ENCODE data around the gene DLGAP1.

The DLGAP1 gene

GRCh38 chr18:3757361-3757760 is 697.7 kb downstream of the DLGAP1 start:
- Histone ChIP-seq H3K27ac (ENCODE audit: insufficient read depth in 1 of 2, low read depth in 1 of 2, low read length in 2 of 2, poor library complexity in 1 of 2, severe bottlenecking in 2 of 2) (no peak overlapping the region), H3K4me3 (ENCODE audit: control insufficient read depth in 1 of 7, extremely low read depth in 1 of 7, insufficient read depth in 4 of 7, low read depth in 2 of 7, low read length in 6 of 7) (no peak overlapping the region), H3K9me3 (ENCODE audit: control extremely low read depth in 1 of 5, control insufficient read depth in 4 of 5, insufficient read depth in 2 of 5, low read depth in 1 of 5, low read length in 4 of 5) (peaks cover 0 to 2% (median 0%) of the 10 kb centered on the region in 5 experiments), H3K4me1 (ENCODE audit: control extremely low read depth in 1 of 4, control insufficient read depth in 4 of 4, insufficient read depth in 4 of 4, low read length in 3 of 4) (peaks cover 0 to 3% (median 0%) of the 10 kb centered on the region in 4 experiments), H3K36me3 (ENCODE audit: control insufficient read depth in 4 of 4, insufficient read depth in 4 of 4, low read length in 3 of 4) (no peaks in the 10 kb centered on the region), H3K27me3 (replicated peaks in 2 of 5; ENCODE audit: control insufficient read depth in 4 of 5, insufficient read depth in 5 of 5, low read length in 4 of 5) (no peaks in the 10 kb centered on the region)
- no peak for DNase-seq
- no CpG with 5 or more reads among the region's 3 CpGs for WGBS (ENCODE audit: insufficient coverage)
- ChIA-PET POLR2A (no interaction called here), CTCF (interaction anchor here (1.2 kb wide), 1 partner anchor 92 kb away, joined by 3 read pairs; no protein-coding TSS in a partner anchor)

GRCh38 chr18:3753106-3753505 is 702.0 kb downstream of the DLGAP1 start:
- CTCF ChIA-PET, result interaction anchor here (1.7 kb wide), 1 partner anchor 18 kb away, joined by 4 read pairs; no protein-coding TSS in a partner anchor
- no peak overlapping the region for H3K4me3 ChIP-seq (ENCODE audit: control insufficient read depth in 1 of 7, extremely low read depth in 1 of 7, insufficient read depth in 4 of 7, low read depth in 2 of 7, low read length in 6 of 7)
- DNase-seq, result no peak
- H3K36me3 ChIP-seq (ENCODE audit: control insufficient read depth in 4 of 4, insufficient read depth in 4 of 4, low read length in 3 of 4), result no peaks in the 10 kb centered on the region
- H3K27me3 ChIP-seq (replicated peaks in 2 of 5; ENCODE audit: control insufficient read depth in 4 of 5, insufficient read depth in 5 of 5, low read length in 4 of 5), result no peaks in the 10 kb centered on the region
- POLR2A ChIA-PET, result no interaction called here
- H3K4me1 ChIP-seq (ENCODE audit: control extremely low read depth in 1 of 4, control insufficient read depth in 4 of 4, insufficient read depth in 4 of 4, low read length in 3 of 4), result no peaks in the 10 kb centered on the region
- H3K9me3 ChIP-seq (ENCODE audit: control extremely low read depth in 1 of 5, control insufficient read depth in 4 of 5, insufficient read depth in 2 of 5, low read depth in 1 of 5, low read length in 4 of 5), result peaks cover 0 to 2% (median 0%) of the 10 kb centered on the region in 5 experiments
- WGBS (ENCODE audit: insufficient coverage), result 94% methylated on average over 3 of the region's 4 CpGs
- no peak overlapping the region for H3K27ac ChIP-seq (ENCODE audit: insufficient read depth in 1 of 2, low read depth in 1 of 2, low read length in 2 of 2, poor library complexity in 1 of 2, severe bottlenecking in 2 of 2)

- no peaks in the 10 kb centered on the region for H3K4me1 ChIP-seq (ENCODE audit: control extremely low read depth in 1 of 4, control insufficient read depth in 4 of 4, insufficient read depth in 4 of 4, low read length in 3 of 4)
- H3K4me3 ChIP-seq (ENCODE audit: control insufficient read depth in 1 of 7, extremely low read depth in 1 of 7, insufficient read depth in 4 of 7, low read depth in 2 of 7, low read length in 6 of 7), result no peak overlapping the region
- no peaks in the 10 kb centered on the region for H3K9me3 ChIP-seq (ENCODE audit: control extremely low read depth in 1 of 5, control insufficient read depth in 4 of 5, insufficient read depth in 2 of 5, low read depth in 1 of 5, low read length in 4 of 5)
- CTCF ChIA-PET, result interaction anchor here (1.0 kb wide), 1 partner anchor 107 kb away, joined by 3 read pairs; no protein-coding TSS in a partner anchor
- 81% methylated on average over 3 of the region's 3 CpGs for WGBS (ENCODE audit: insufficient coverage)
- no peak overlapping the region for H3K27ac ChIP-seq (ENCODE audit: insufficient read depth in 1 of 2, low read depth in 1 of 2, low read length in 2 of 2, poor library complexity in 1 of 2, severe bottlenecking in 2 of 2)
- POLR2A ChIA-PET, result no interaction called here
- H3K36me3 ChIP-seq (ENCODE audit: control insufficient read depth in 4 of 4, insufficient read depth in 4 of 4, low read length in 3 of 4), result no peaks in the 10 kb centered on the region
- no peaks in the 10 kb centered on the region for H3K27me3 ChIP-seq (replicated peaks in 2 of 5; ENCODE audit: control insufficient read depth in 4 of 5, insufficient read depth in 5 of 5, low read length in 4 of 5)
- no peak for DNase-seq
These were observed 707.0 kb downstream of the DLGAP1 start for GRCh38 chr18:3748086-3748485.

GRCh38 chr18:3747176-3747973 is 707.7 kb downstream of the DLGAP1 start:
- CTCF ChIA-PET, result interaction anchor here (0.7 to 1.0 kb wide), 3 partner anchors 25 to 131 kb away, joined by 3 to 4 read pairs (median 3); no protein-coding TSS in a partner anchor
- Histone ChIP-seq H3K4me3 (ENCODE audit: control insufficient read depth in 1 of 7, extremely low read depth in 1 of 7, insufficient read depth in 4 of 7, low read depth in 2 of 7, low read length in 6 of 7) (no peak overlapping the region), H3K27me3 (replicated peaks in 2 of 5; ENCODE audit: control insufficient read depth in 4 of 5, insufficient read depth in 5 of 5, low read length in 4 of 5) (no peaks in the 10 kb centered on the region), H3K4me1 (ENCODE audit: control extremely low read depth in 1 of 4, control insufficient read depth in 4 of 4, insufficient read depth in 4 of 4, low read length in 3 of 4) (no peaks in the 10 kb centered on the region), H3K36me3 (ENCODE audit: control insufficient read depth in 4 of 4, insufficient read depth in 4 of 4, low read length in 3 of 4) (no peaks in the 10 kb centered on the region), H3K9me3 (ENCODE audit: control extremely low read depth in 1 of 5, control insufficient read depth in 4 of 5, insufficient read depth in 2 of 5, low read depth in 1 of 5, low read length in 4 of 5) (no peaks in the 10 kb centered on the region), H3K27ac (ENCODE audit: insufficient read depth in 1 of 2, low read depth in 1 of 2, low read length in 2 of 2, poor library complexity in 1 of 2, severe bottlenecking in 2 of 2) (no peak overlapping the region)
- POLR2A ChIA-PET, result no interaction called here
- no peak for DNase-seq
- 93% methylated on average over 8 of the region's 14 CpGs for WGBS (ENCODE audit: insufficient coverage)

GRCh38 chr18:3742541-3742940 is 712.6 kb downstream of the DLGAP1 start:
- Histone ChIP-seq H3K27ac (ENCODE audit: insufficient read depth in 1 of 2, low read depth in 1 of 2, low read length in 2 of 2, poor library complexity in 1 of 2, severe bottlenecking in 2 of 2) (no peak overlapping the region), H3K4me3 (ENCODE audit: control insufficient read depth in 1 of 7, extremely low read depth in 1 of 7, insufficient read depth in 4 of 7, low read depth in 2 of 7, low read length in 6 of 7) (no peak overlapping the region), H3K36me3 (ENCODE audit: control insufficient read depth in 4 of 4, insufficient read depth in 4 of 4, low read length in 3 of 4) (no peaks in the 10 kb centered on the region), H3K9me3 (ENCODE audit: control extremely low read depth in 1 of 5, control insufficient read depth in 4 of 5, insufficient read depth in 2 of 5, low read depth in 1 of 5, low read length in 4 of 5) (no peaks in the 10 kb centered on the region), H3K27me3 (replicated peaks in 2 of 5; ENCODE audit: control insufficient read depth in 4 of 5, insufficient read depth in 5 of 5, low read length in 4 of 5) (no peaks in the 10 kb centered on the region), H3K4me1 (ENCODE audit: control extremely low read depth in 1 of 4, control insufficient read depth in 4 of 4, insufficient read depth in 4 of 4, low read length in 3 of 4) (no peaks in the 10 kb centered on the region)
- 43% methylated on average over 1 of the region's 1 CpG for WGBS (ENCODE audit: insufficient coverage)
- ChIA-PET POLR2A (no interaction called here), CTCF (no interaction called here)
- no peak for DNase-seq

- no peaks in the 10 kb centered on the region for H3K36me3 ChIP-seq (ENCODE audit: control insufficient read depth in 4 of 4, insufficient read depth in 4 of 4, low read length in 3 of 4)
- H3K27me3 ChIP-seq (replicated peaks in 2 of 5; ENCODE audit: control insufficient read depth in 4 of 5, insufficient read depth in 5 of 5, low read length in 4 of 5), result no peaks in the 10 kb centered on the region
- no peaks in the 10 kb centered on the region for H3K4me1 ChIP-seq (ENCODE audit: control extremely low read depth in 1 of 4, control insufficient read depth in 4 of 4, insufficient read depth in 4 of 4, low read length in 3 of 4)
- 100% methylated on average over 1 of the region's 1 CpG for WGBS (ENCODE audit: insufficient coverage)
- no peak overlapping the region for H3K4me3 ChIP-seq (ENCODE audit: control insufficient read depth in 1 of 7, extremely low read depth in 1 of 7, insufficient read depth in 4 of 7, low read depth in 2 of 7, low read length in 6 of 7)
- no peaks in the 10 kb centered on the region for H3K9me3 ChIP-seq (ENCODE audit: control extremely low read depth in 1 of 5, control insufficient read depth in 4 of 5, insufficient read depth in 2 of 5, low read depth in 1 of 5, low read length in 4 of 5)
- DNase-seq, result no peak
- H3K27ac ChIP-seq (ENCODE audit: insufficient read depth in 1 of 2, low read depth in 1 of 2, low read length in 2 of 2, poor library complexity in 1 of 2, severe bottlenecking in 2 of 2), result no peak overlapping the region
- ChIA-PET POLR2A (no interaction called here), CTCF (no interaction called here)
These were observed 713.8 kb downstream of the DLGAP1 start for GRCh38 chr18:3741333-3741732.

GRCh38 chr18:3728704-3729437 is 726.2 kb downstream of the DLGAP1 start:
- Histone ChIP-seq H3K4me3 (ENCODE audit: control insufficient read depth in 1 of 7, extremely low read depth in 1 of 7, insufficient read depth in 4 of 7, low read depth in 2 of 7, low read length in 6 of 7) (no peak overlapping the region), H3K9me3 (ENCODE audit: control extremely low read depth in 1 of 5, control insufficient read depth in 4 of 5, insufficient read depth in 2 of 5, low read depth in 1 of 5, low read length in 4 of 5) (no peaks in the 10 kb centered on the region), H3K36me3 (ENCODE audit: control insufficient read depth in 4 of 4, insufficient read depth in 4 of 4, low read length in 3 of 4) (no peaks in the 10 kb centered on the region), H3K4me1 (ENCODE audit: control extremely low read depth in 1 of 4, control insufficient read depth in 4 of 4, insufficient read depth in 4 of 4, low read length in 3 of 4) (peaks cover 7 to 33% (median 14%) of the 10 kb centered on the region in 4 experiments), H3K27me3 (replicated peaks in 2 of 5; ENCODE audit: control insufficient read depth in 4 of 5, insufficient read depth in 5 of 5, low read length in 4 of 5) (no peaks in the 10 kb centered on the region), H3K27ac (ENCODE audit: insufficient read depth in 1 of 2, low read depth in 1 of 2, low read length in 2 of 2, poor library complexity in 1 of 2, severe bottlenecking in 2 of 2) (no peak overlapping the region)
- CTCF ChIA-PET, result no interaction called here
- POLR2A ChIA-PET, result no interaction called here
- DNase-seq, result no peak
- WGBS (ENCODE audit: insufficient coverage), result over 99% methylated on average over 34 of the region's 35 CpGs
